Natural killer cell treated with Interleukin-12 subunit alpha and Interleukin-12 subunit beta and Interleukin-15 and Interleukin-18, amount 100 ng/mL, for 72 hours (primary cell): ENCODE measurements around the gene BAG1. TPM values are rescaled to one million over a fixed set of nuclear protein-coding genes. Genes with fewer than 3 reads are reported as not detected.
A peak's percentile ranks its signal among the peaks of the same experiment; 100 is the strongest.

ENCODE experiments used
- ATAC-seq, 2 donors: fragments of 150-1000 bp; cut with Tn5 transposase in 1 of 2; sonication (Bioruptor Pico), chemical (Tn5 transposase) in 1 of 2; 2 replicates each; pipeline ENCODE4 v1.10.0; 2021
- DNase-seq: peaks from one replicate; pipeline ENCODE4 v3.0.0; 2022; ENCODE audit warnings: low spot score
- H3K27ac Mint-ChIP-seq, 2 donors: 1 replicate in 1 of 2; 2 replicates in 1 of 2; pipeline ENCODE4 v1.8.0; 2022; ENCODE audit warnings: mixed read lengths in 2 of 2, mild to moderate bottlenecking in 1 of 2, moderate library complexity in 1 of 2
- H3K27me3 Mint-ChIP-seq, 2 donors: 1 replicate in 1 of 2; 2 replicates in 1 of 2; pipeline ENCODE4 v1.8.0; 2022; ENCODE audit warnings: mixed read lengths in 2 of 2
- H3K36me3 Mint-ChIP-seq: one replicate; pipeline ENCODE4 v1.8.0; 2022; ENCODE audit warnings: mixed read lengths
- H3K4me1 Mint-ChIP-seq, 2 donors: 1 replicate in 1 of 2; 2 replicates in 1 of 2; pipeline ENCODE4 v1.8.0; 2022; ENCODE audit warnings: low read depth in 2 of 2, mixed read lengths in 2 of 2, mild to moderate bottlenecking in 1 of 2
- H3K4me3 Mint-ChIP-seq: one replicate; pipeline ENCODE4 v1.8.0; 2022; ENCODE audit warnings: mixed read lengths
- H3K9me3 Mint-ChIP-seq: 2 replicates; pipeline ENCODE4 v1.8.0; 2022; ENCODE audit warnings: mixed read lengths
- total RNA-seq, 2 donors: library from RNA; stranded (reverse); gene quantifications; one replicate each; pipeline ENCODE4 v1.2.3, GENCODE V29; 2022

The BAG1 gene
- total RNA-seq, 2 donors from 2014 or later: 46.1 to 115 TPM

- DNase-seq (no peak), ATAC-seq (no peak)
- H3K9me3 Mint-ChIP-seq: no peaks in the 10 kb centered on the region
- peaks cover 3 to 8% of the 10 kb centered on the region in 2 donors for H3K27me3 Mint-ChIP-seq
- no peak overlapping the region for H3K4me3 Mint-ChIP-seq
- no peaks in the 10 kb centered on the region for H3K36me3 Mint-ChIP-seq
- no peak overlapping the region for H3K27ac Mint-ChIP-seq
- peaks cover 11 to 13% of the 10 kb centered on the region in 2 donors for H3K4me1 Mint-ChIP-seq
These were observed 35.0 kb downstream of the BAG1 start for GRCh38 chr9:33229359-33230114.

- H3K9me3 Mint-ChIP-seq: no peaks in the 10 kb centered on the region
- H3K4me3 Mint-ChIP-seq: no peak overlapping the region
- H3K27ac Mint-ChIP-seq: no peak overlapping the region
- H3K27me3 Mint-ChIP-seq: peaks cover 3 to 8% of the 10 kb centered on the region in 2 donors
- no peak for ATAC-seq
- H3K4me1 Mint-ChIP-seq: peaks cover 11 to 13% of the 10 kb centered on the region in 2 donors
- H3K36me3 Mint-ChIP-seq: no peaks in the 10 kb centered on the region
- no peak for DNase-seq
These were observed 35.9 kb downstream of the BAG1 start for GRCh38 chr9:33228606-33229005.

GRCh38 chr9:33227741-33228140 is 36.8 kb downstream of the BAG1 start:
- no peak overlapping the region for H3K27ac Mint-ChIP-seq
- no peaks in the 10 kb centered on the region for H3K36me3 Mint-ChIP-seq
- peaks cover 0 to 3% of the 10 kb centered on the region in 2 donors for H3K27me3 Mint-ChIP-seq
- DNase-seq (no peak), ATAC-seq (no peak)
- no peaks in the 10 kb centered on the region for H3K9me3 Mint-ChIP-seq
- H3K4me1 Mint-ChIP-seq: peaks cover 11 to 13% of the 10 kb centered on the region in 2 donors
- H3K4me3 Mint-ChIP-seq: no peak overlapping the region

- Mint-ChIP-seq H3K27me3 (no peaks in the 10 kb centered on the region), H3K4me1 (peaks cover 11 to 13% of the 10 kb centered on the region in 2 donors), H3K9me3 (no peaks in the 10 kb centered on the region), H3K27ac (peak overlapping the region in 1 of 2 donors; percentile 77), H3K4me3 (peak overlapping the region; percentile 23), H3K36me3 (no peaks in the 10 kb centered on the region)
- peak; percentile 51 to 78 for ATAC-seq
- no peak for DNase-seq
These were observed 37.5 kb downstream of the BAG1 start for GRCh38 chr9:33227008-33227398.

GRCh38 chr9:33225319-33226147 is 39.0 kb downstream of the BAG1 start:
- peak; percentile 75 for DNase-seq
- Mint-ChIP-seq H3K4me1 (peaks cover 11 to 17% of the 10 kb centered on the region in 2 donors), H3K36me3 (no peaks in the 10 kb centered on the region), H3K27me3 (no peaks in the 10 kb centered on the region), H3K4me3 (no peak overlapping the region), H3K27ac (peak overlapping the region in 1 of 2 donors; percentile 7), H3K9me3 (no peaks in the 10 kb centered on the region)
- ATAC-seq: peak in 1 of 2 donors; percentile 64

GRCh38 chr9:33223696-33224095 is 40.8 kb downstream of the BAG1 start:
- Mint-ChIP-seq H3K27ac (no peak overlapping the region), H3K4me3 (no peak overlapping the region), H3K27me3 (no peaks in the 10 kb centered on the region), H3K9me3 (no peaks in the 10 kb centered on the region), H3K36me3 (no peaks in the 10 kb centered on the region), H3K4me1 (peaks cover 11 to 17% of the 10 kb centered on the region in 2 donors)
- no peak for ATAC-seq
- no peak for DNase-seq

GRCh38 chr9:33222031-33222430 is 42.5 kb downstream of the BAG1 start:
- DNase-seq (no peak), ATAC-seq (no peak)
- H3K9me3 Mint-ChIP-seq: no peaks in the 10 kb centered on the region
- peaks cover 11 to 15% of the 10 kb centered on the region in 2 donors for H3K4me1 Mint-ChIP-seq
- no peaks in the 10 kb centered on the region for H3K36me3 Mint-ChIP-seq
- H3K4me3 Mint-ChIP-seq: no peak overlapping the region
- no peak overlapping the region for H3K27ac Mint-ChIP-seq
- peaks cover 0 to 3% of the 10 kb centered on the region in 2 donors for H3K27me3 Mint-ChIP-seq

- peaks cover 11 to 13% of the 10 kb centered on the region in 2 donors for H3K4me1 Mint-ChIP-seq
- H3K4me3 Mint-ChIP-seq: no peak overlapping the region
- DNase-seq: no peak
- no peaks in the 10 kb centered on the region for H3K36me3 Mint-ChIP-seq
- peaks cover 0 to 3% of the 10 kb centered on the region in 2 donors for H3K27me3 Mint-ChIP-seq
- H3K9me3 Mint-ChIP-seq: no peaks in the 10 kb centered on the region
- ATAC-seq: peak; percentile 43 to 45
- H3K27ac Mint-ChIP-seq: no peak overlapping the region
These were observed 43.0 kb downstream of the BAG1 start for GRCh38 chr9:33221568-33221884.

- ATAC-seq (peak; percentile 24 to 27), DNase-seq (no peak)
- Mint-ChIP-seq H3K4me3 (no peak overlapping the region), H3K4me1 (peaks cover 9 to 12% of the 10 kb centered on the region in 2 donors), H3K9me3 (no peaks in the 10 kb centered on the region), H3K27me3 (peaks cover 0 to 3% of the 10 kb centered on the region in 2 donors), H3K27ac (peak overlapping the region in 1 of 2 donors; percentile 38), H3K36me3 (no peaks in the 10 kb centered on the region)
These were observed 43.6 kb downstream of the BAG1 start for GRCh38 chr9:33220681-33221567.

- H3K9me3 Mint-ChIP-seq: no peaks in the 10 kb centered on the region
- no peak for DNase-seq
These were observed 52.7 kb downstream of the BAG1 start for GRCh38 chr9:33211695-33212393.

GRCh38 chr9:33210006-33210715 is 54.3 kb downstream of the BAG1 start:
- Mint-ChIP-seq H3K4me3 (no peak overlapping the region), H3K36me3 (no peaks in the 10 kb centered on the region), H3K4me1 (no peaks in the 10 kb centered on the region), H3K27ac (no peak overlapping the region), H3K9me3 (no peaks in the 10 kb centered on the region), H3K27me3 (no peaks in the 10 kb centered on the region)
- DNase-seq: no peak
- ATAC-seq: no peak

More at GRCh38 chr9:33211695-33212393, 52.7 kb downstream of the BAG1 start:
- Mint-ChIP-seq H3K27me3 (no peaks in the 10 kb centered on the region), H3K36me3 (no peaks in the 10 kb centered on the region), H3K27ac (peak overlapping the region in 1 of 2 donors; percentile 26), H3K4me3 (no peak overlapping the region), H3K4me1 (no peaks in the 10 kb centered on the region)
- ATAC-seq: no peak

GRCh38 chr9:33209394-33209793 is 55.1 kb downstream of the BAG1 start:
- H3K27me3 Mint-ChIP-seq: peaks cover 0 to 3% of the 10 kb centered on the region in 2 donors
- no peak overlapping the region for H3K27ac Mint-ChIP-seq
- DNase-seq (no peak), ATAC-seq (no peak)
- H3K36me3 Mint-ChIP-seq: no peaks in the 10 kb centered on the region
- H3K4me3 Mint-ChIP-seq: no peak overlapping the region
- no peaks in the 10 kb centered on the region for H3K4me1 Mint-ChIP-seq
- H3K9me3 Mint-ChIP-seq: no peaks in the 10 kb centered on the region
